ENCODE data around the gene SNX6.
"Not testable (repeated sequence)": the region's sequence is repeated elsewhere in the genome, so short reads cannot be mapped to it uniquely, and the experiment has no call there.

SNX6 gene

GRCh38 chr14:34668111-34668510, 38.2 kb upstream of the SNX6 start:
- peak; percentile 23 for DNase-seq (ENCODE audit: low read depth)
- H3K4me3 ChIP-seq (ENCODE audit: control insufficient read depth, low read depth, low read length) = no peak overlapping the region
- TF ChIP-seq CTCF (conservative IDR thresholded peaks at IDR 0.05; ENCODE audit: control insufficient read depth, insufficient read depth, low read depth, low read length) = no peak

GRCh38 chr14:34667007-34667406, 37.1 kb upstream of the SNX6 start:
- H3K4me3 ChIP-seq (ENCODE audit: control insufficient read depth, low read depth, low read length) = no peak overlapping the region
- DNase-seq (ENCODE audit: low read depth) = no peak
- no peak for TF ChIP-seq CTCF (conservative IDR thresholded peaks at IDR 0.05; ENCODE audit: control insufficient read depth, insufficient read depth, low read depth, low read length)

- no peak overlapping the region for H3K4me3 ChIP-seq (ENCODE audit: control insufficient read depth, low read depth, low read length)
- DNase-seq (ENCODE audit: low read depth) = peak; percentile 92
- no peak for TF ChIP-seq CTCF (conservative IDR thresholded peaks at IDR 0.05; ENCODE audit: control insufficient read depth, insufficient read depth, low read depth, low read length)
Observed at GRCh38 chr14:34665785-34666435, 36.0 kb upstream of the SNX6 start.

GRCh38 chr14:34662561-34663088, 32.7 kb upstream of the SNX6 start:
- DNase-seq (ENCODE audit: low read depth) = peak; percentile 46
- H3K4me3 ChIP-seq (ENCODE audit: control insufficient read depth, low read depth, low read length) = no peak overlapping the region
- no peak for TF ChIP-seq CTCF (conservative IDR thresholded peaks at IDR 0.05; ENCODE audit: control insufficient read depth, insufficient read depth, low read depth, low read length)

GRCh38 chr14:34660796-34661195, 30.8 kb upstream of the SNX6 start:
- no peak for DNase-seq (ENCODE audit: low read depth)
- no peak overlapping the region for H3K4me3 ChIP-seq (ENCODE audit: control insufficient read depth, low read depth, low read length)
- no peak for TF ChIP-seq CTCF (conservative IDR thresholded peaks at IDR 0.05; ENCODE audit: control insufficient read depth, insufficient read depth, low read depth, low read length)

- no peak for TF ChIP-seq CTCF (conservative IDR thresholded peaks at IDR 0.05; ENCODE audit: control insufficient read depth, insufficient read depth, low read depth, low read length)
- no peak overlapping the region for H3K4me3 ChIP-seq (ENCODE audit: control insufficient read depth, low read depth, low read length)
- DNase-seq (ENCODE audit: low read depth) = no peak
Observed at GRCh38 chr14:34655959-34656358, 26.0 kb upstream of the SNX6 start.

- not testable (repeated sequence) for H3K4me3 ChIP-seq (ENCODE audit: control insufficient read depth, low read depth, low read length); DNase-seq (ENCODE audit: low read depth)
Observed at GRCh38 chr14:34653073-34653472, 23.1 kb upstream of the SNX6 start.

- not testable (repeated sequence) for H3K4me3 ChIP-seq (ENCODE audit: control insufficient read depth, low read depth, low read length); DNase-seq (ENCODE audit: low read depth)
Observed at GRCh38 chr14:34652348-34652747, 22.4 kb upstream of the SNX6 start.

Data from fibroblast of mammary gland (primary cell).